HepG2 (cell line): Measurements from ENCODE around the gene PRSS53. TPM values are rescaled to one million over a fixed set of nuclear protein-coding genes. Genes with fewer than 3 reads are reported as not detected.

ENCODE experiments used
- GZF1 ChIP-seq: sonication (generic); formaldehyde crosslinking; IDR thresholded peaks from 2 replicates; pipeline ENCODE4 v1.5.1; 2020; ENCODE audit warnings: mild to moderate bottlenecking, missing genetic modification reagents
- NCOA1 ChIP-seq: sonication (generic); formaldehyde crosslinking; IDR thresholded peaks from 2 replicates; pipeline ENCODE4 v1.9.0; 2021; ENCODE audit warnings: missing genetic modification reagents
- SIX1 ChIP-seq: sonication (generic); formaldehyde crosslinking; IDR thresholded peaks from 2 replicates; pipeline ENCODE4 v1.4.0; 2020; ENCODE audit warnings: missing genetic modification reagents, borderline replicate concordance
- TCF12 ChIP-seq, 2 experiments: fragments of 450-650 bp in 1 of 2; sonication (generic) in 1 of 2; formaldehyde crosslinking in 1 of 2; IDR thresholded peaks; 2 replicates each; pipeline versions ENCODE4 v1.6.1 to v1.8.0; 2017 to 2022; ENCODE audit warnings: antibody characterized with exemption in 1 of 2, mild to moderate bottlenecking in 1 of 2, missing genetic modification reagents in 1 of 2, moderate library complexity in 1 of 2
- ZNF230 ChIP-seq: sonication (generic); formaldehyde crosslinking; IDR thresholded peaks from 2 replicates; pipeline ENCODE4 v1.4.0; 2020; ENCODE audit warnings: mild to moderate bottlenecking, missing genetic modification reagents
- ZNF646 ChIP-seq: sonication (generic); formaldehyde crosslinking; IDR thresholded peaks from 2 replicates; pipeline ENCODE4 v1.9.0; 2021; ENCODE audit warnings: mild to moderate bottlenecking, missing genetic modification reagents
- polyA plus RNA-seq, 8 experiments: library from polyadenylated mRNA; depleted of rRNA in 3 of 8; stranded (reverse) in 7 of 8; unstranded in 1 of 8; fragments of >200 nt; fragmentation: Illumina TruSeq in 4 of 8; extraction: Trizol in 4 of 8; gene quantifications; 2 replicates each; pipeline versions ENCODE4 v1.2.1 to v1.2.3, GENCODE V29; 2011 to 2016; ENCODE audit warnings: low read depth in 4 of 8, missing spikeins in 1 of 8, mixed read lengths in 1 of 8; ENCODE audit not compliant: insufficient read depth in 1 of 8
- total RNA-seq, 5 experiments: library from RNA; depleted of rRNA; stranded (reverse); fragments of >200 nt; fragmentation: Illumina TruSeq; extraction: Trizol; gene quantifications; 2 replicates each; pipeline ENCODE4 v1.2.3, GENCODE V29; 2016; ENCODE audit warnings: low read depth in 1 of 5

The PRSS53 gene
- total and polyA plus RNA-seq, 2 of the 13 experiments (the other 11 are each of a cell fraction or from before 2014, with no cell fraction given) = 2.2 to 7.4 TPM

GRCh38 chr16:31118223-31119155, 29.7 kb upstream of the PRSS53 start (continued):
- TF ChIP-seq SIX1 (no peak), GZF1 (CRISPR knock-in tag) (no peak), ZNF646 (CRISPR knock-in tag) (no peak), ZNF230 (no peak), NCOA1 (CRISPR knock-in tag) (0 out of 2 replicates have a peak, but pooled peaks have one; percentile 21), TCF12 (IDR thresholded peaks at IDR 0.05) (no peak), TCF12 (CRISPR knock-in tag; IDR thresholded peaks at IDR 0.05) (0 out of 2 replicates have a peak, but pooled peaks have one; percentile 4)
